ENCODE measurements around the gene GTF2F2. TPM values are rescaled to one million over a fixed set of nuclear protein-coding genes. Genes with fewer than 3 reads are reported as not detected.

GTF2F2 gene
- total and polyA plus RNA-seq, 2 experiments from 2014 or later, result 42.1 to 75.6 TPM

- H3K36me3 ChIP-seq (ENCODE audit: insufficient read depth), result no peaks in the 10 kb centered on the region
- TF ChIP-seq EZH2phosphoT487 (IDR thresholded peaks at IDR 0.05; ENCODE audit: unreplicated experiment) (no peak), ZNF114 (CRISPR knock-in tag; IDR thresholded peaks at IDR 0.05) (no peak)
- Mint-ChIP-seq H3K27me3 (ENCODE audit: insufficient read depth, low read depth, poor library complexity) (no peaks in the 10 kb centered on the region), H3K9me3 (no peaks in the 10 kb centered on the region), H3K4me3 (no peak overlapping the region), H3K36me3 (ENCODE audit: low read depth) (no peaks in the 10 kb centered on the region; the same call in 2 of the 3 replicates), H3K4me1 (peaks cover 5% of the 10 kb centered on the region; the same call in 2 of the 3 replicates), H3K27ac (no peak overlapping the region)
- peaks cover 57% of the 10 kb centered on the region for H3K79me2 ChIP-seq (replicated peaks; ENCODE audit: insufficient read depth)
- H3K4me3 ChIP-seq, result peak overlapping the region; percentile 82
- H3K9me2 ChIP-seq (ENCODE audit: insufficient read depth), result no peaks in the 10 kb centered on the region
- peaks cover 5% of the 10 kb centered on the region; the same call in 1 of the 2 replicates for H3K4me1 ChIP-seq (ENCODE audit: insufficient read depth)
- H3K4me2 ChIP-seq, result peak overlapping the region; percentile 88
- no peaks in the 10 kb centered on the region for H3K27me3 ChIP-seq (ENCODE audit: insufficient read depth)
- ATAC-seq (no peak), DNase-seq (ENCODE audit: low spot score) (peak; percentile 54)
- H4K20me1 ChIP-seq (replicated peaks; ENCODE audit: insufficient read depth), result peaks cover 26% of the 10 kb centered on the region
- peak overlapping the region; percentile 43; the same call in 1 of the 2 replicates for H2AFZ ChIP-seq
- peak overlapping the region; percentile 93 for H3K27ac ChIP-seq (ENCODE audit: low read depth)
- no peaks in the 10 kb centered on the region for H3F3A ChIP-seq (replicated peaks; ENCODE audit: low read depth)
Measured at GRCh38 chr13:45120967-45121831, 889 bp downstream of the GTF2F2 start.

GRCh38 chr13:45122941-45123340 is 2.6 kb downstream of the GTF2F2 start:
- no peak for TF ChIP-seq EZH2phosphoT487 (IDR thresholded peaks at IDR 0.05; ENCODE audit: unreplicated experiment)
- no peak for TF ChIP-seq STAT1 (IDR thresholded peaks at IDR 0.05; ENCODE audit: unreplicated experiment)
- TF ChIP-seq CTCF (conservative IDR thresholded peaks at IDR 0.05; ENCODE audit: low read depth in 2 of 2), result no peak
- TF ChIP-seq ZNF114 (CRISPR knock-in tag; IDR thresholded peaks at IDR 0.05), result no peak
- TF ChIP-seq ZNF331 (CRISPR knock-in tag; IDR thresholded peaks at IDR 0.05; ENCODE audit: low read depth), result no peak
- TF ChIP-seq ETS1 (IDR thresholded peaks at IDR 0.05), result no peak
- TF ChIP-seq REST (IDR thresholded peaks at IDR 0.05; ENCODE audit: unreplicated experiment), result no peak
- Mint-ChIP-seq H3K27me3 (ENCODE audit: insufficient read depth, low read depth, poor library complexity) (no peaks in the 10 kb centered on the region), H3K36me3 (ENCODE audit: low read depth) (no peaks in the 10 kb centered on the region; the same call in 2 of the 3 replicates), H3K4me1 (peaks cover 5% of the 10 kb centered on the region; the same call in 2 of the 3 replicates), H3K27ac (no peak overlapping the region), H3K9me3 (no peaks in the 10 kb centered on the region), H3K4me3 (no peak overlapping the region)
- Histone ChIP-seq H3K79me2 (replicated peaks; ENCODE audit: insufficient read depth) (peaks cover 74% of the 10 kb centered on the region), H3K4me2 (no peak overlapping the region), H3K4me1 (ENCODE audit: insufficient read depth) (peaks cover 5% of the 10 kb centered on the region; the same call in 1 of the 2 replicates), H3K36me3 (ENCODE audit: insufficient read depth) (no peaks in the 10 kb centered on the region), H3K4me3 (no peak overlapping the region), H3K27me3 (ENCODE audit: insufficient read depth) (no peaks in the 10 kb centered on the region), H3K9me2 (ENCODE audit: insufficient read depth) (no peaks in the 10 kb centered on the region), H3F3A (replicated peaks; ENCODE audit: low read depth) (no peaks in the 10 kb centered on the region), H4K20me1 (replicated peaks; ENCODE audit: insufficient read depth) (peaks cover 33% of the 10 kb centered on the region), H2AFZ (no peak overlapping the region), H3K27ac (ENCODE audit: low read depth) (no peak overlapping the region)
- DNase-seq (ENCODE audit: low spot score) (no peak), ATAC-seq (no peak)

Data from GM23338 (cell line).